Central memory CD4-positive, alpha-beta T cell (primary cell): ENCODE data around the gene THTPA.

Experiments used
- DNase-seq: peaks from one replicate; pipeline ENCODE4 v3.0.0; 2022
- total RNA-seq, 3 experiments: gene quantifications; one replicate each; lab custom pipeline; 2026; lab: John Stamatoyannopoulos, UW

THTPA gene
- total RNA-seq: 5.2 to 6.1 (median 5.6) reads per million in 3 experiments

- peak; percentile 89 for DNase-seq
These were observed at the start of gene THTPA for GRCh38 chr14:23555882-23556699. Gene THTPA, plus strand, starts transcription at chr14:23556271. Its CDS starts 487 bp downstream, at chr14:23556758.

- DNase-seq: no peak
These were observed 43.9 kb upstream of the THTPA start for GRCh38 chr14:23512156-23512555.

DNA sequence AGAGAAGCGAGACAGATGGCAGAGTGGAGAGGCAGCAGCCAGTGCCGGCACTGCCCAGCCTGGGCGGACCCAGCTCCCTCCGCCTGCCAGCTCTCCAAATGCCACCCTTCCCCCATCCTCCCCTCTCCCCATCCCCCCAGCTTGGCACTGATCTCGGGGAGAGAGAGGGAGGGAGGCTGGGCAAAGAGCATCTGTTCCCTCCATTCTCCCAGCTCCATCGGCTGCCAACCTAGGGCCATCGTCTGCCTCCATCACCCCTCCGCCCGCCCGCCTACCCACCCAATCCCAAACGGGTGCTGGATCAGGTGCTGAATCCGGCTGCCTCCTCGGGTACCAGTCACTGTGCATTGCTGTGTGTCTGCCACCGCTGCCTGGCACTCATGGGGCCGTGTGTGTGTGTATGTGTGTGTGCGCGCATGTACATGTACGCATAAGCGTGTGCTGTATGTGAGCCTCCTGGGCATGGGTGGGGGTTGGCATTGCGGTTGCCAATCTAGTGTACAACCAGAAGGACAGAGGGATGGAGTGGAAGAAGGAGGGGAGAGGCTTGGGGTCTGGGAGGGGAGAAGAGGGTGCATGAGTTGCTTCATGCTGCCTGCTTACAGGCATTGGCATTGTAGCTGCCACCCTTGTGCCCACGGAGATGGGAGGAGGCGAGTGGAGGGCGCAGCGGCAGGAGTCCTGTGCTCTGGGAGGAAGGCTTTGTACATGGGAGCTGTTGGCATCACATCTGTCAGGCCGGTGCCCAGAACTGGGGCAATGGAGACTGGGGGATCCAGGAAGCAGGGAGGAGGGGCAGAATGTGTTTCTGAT, 42.9 kb upstream of the THTPA start:
- DNase-seq: no peak

GRCh38 chr14:23513818-23514643, 42.0 kb upstream of the THTPA start:
- DNase-seq: no peak

DNA sequence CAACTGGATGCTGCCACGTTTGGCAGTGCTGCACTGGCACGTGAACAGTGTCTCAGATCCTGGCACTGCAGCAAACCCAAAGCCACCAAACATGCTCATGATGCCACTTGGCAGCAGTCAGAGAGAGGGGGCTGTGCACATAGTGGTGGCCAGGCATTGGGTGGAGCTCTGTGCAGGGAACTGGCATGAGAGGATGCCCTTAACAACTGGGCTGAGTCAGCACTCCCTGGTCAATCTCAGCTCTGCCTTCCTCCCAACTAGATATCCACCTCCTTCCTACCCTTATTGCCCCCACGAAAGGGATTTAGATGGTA, 41.5 kb upstream of the THTPA start:
- no peak for DNase-seq

DNA sequence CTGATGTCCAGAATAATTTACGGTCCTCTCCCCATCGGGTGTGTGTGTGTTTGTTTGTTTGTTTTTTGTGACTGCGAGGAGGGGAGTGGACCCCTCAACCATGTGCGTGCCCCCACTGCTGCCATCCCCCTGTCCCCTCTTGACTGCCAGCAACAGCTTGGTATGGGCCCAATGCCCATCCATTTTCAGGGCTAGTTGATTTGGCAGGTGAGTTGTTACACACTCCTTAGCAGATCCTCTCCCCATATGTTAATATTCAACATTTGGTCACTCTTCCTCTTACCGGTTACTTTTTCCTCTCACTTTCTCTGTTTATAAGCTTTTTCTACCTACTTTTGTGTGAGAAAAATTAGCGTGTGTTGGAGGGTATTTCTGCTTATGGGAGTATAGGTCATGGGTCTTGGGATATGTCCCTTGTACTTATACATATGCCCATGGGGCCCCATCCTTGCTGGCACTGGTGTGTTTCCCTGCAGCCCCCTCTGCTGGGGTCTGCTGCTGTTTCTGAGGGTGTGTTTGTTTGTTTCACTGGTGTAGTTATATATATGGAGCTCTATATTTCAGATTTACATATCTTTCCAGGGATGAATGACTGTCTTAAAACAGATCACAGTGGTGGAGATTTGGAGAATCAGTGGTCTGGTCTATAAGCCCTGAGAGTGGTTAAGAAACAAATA, 38.3 kb upstream of the THTPA start:
- no peak for DNase-seq

GRCh38 chr14:23518709-23519108, 37.4 kb upstream of the THTPA start:
- DNase-seq: no peak

DNA sequence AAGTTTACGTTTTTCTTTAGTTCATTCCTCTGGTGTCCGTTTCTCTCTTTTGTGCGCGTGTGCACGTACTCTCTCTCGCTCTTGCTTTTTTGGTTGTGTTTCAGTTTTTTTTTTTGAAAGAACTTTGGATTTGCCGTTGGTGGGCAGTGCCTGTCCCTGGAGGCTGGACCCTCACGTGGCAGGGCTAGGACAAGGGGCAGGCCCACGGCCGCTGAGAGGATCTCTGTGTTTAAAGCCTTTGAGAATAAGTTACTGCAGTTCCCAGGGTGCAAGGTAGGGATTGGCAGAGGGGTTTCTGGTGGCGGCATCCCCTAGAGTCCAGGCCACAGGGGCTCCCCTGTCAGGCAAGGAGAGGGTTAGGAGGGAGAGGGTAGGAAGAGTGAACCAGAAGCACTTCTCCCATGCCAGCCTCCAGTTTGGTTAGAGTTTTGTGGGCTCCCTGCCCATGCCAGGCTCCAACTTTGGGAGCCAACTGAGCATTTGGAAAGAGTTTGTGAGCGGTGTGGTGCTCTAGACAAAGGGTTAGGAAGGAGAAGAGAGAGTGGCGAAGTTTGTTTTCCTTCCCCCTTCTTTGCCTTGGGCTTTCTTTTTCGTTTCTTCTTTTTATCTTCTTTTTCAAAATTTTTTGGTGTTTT, 35.1 kb upstream of the THTPA start:
- no peak for DNase-seq

DNA sequence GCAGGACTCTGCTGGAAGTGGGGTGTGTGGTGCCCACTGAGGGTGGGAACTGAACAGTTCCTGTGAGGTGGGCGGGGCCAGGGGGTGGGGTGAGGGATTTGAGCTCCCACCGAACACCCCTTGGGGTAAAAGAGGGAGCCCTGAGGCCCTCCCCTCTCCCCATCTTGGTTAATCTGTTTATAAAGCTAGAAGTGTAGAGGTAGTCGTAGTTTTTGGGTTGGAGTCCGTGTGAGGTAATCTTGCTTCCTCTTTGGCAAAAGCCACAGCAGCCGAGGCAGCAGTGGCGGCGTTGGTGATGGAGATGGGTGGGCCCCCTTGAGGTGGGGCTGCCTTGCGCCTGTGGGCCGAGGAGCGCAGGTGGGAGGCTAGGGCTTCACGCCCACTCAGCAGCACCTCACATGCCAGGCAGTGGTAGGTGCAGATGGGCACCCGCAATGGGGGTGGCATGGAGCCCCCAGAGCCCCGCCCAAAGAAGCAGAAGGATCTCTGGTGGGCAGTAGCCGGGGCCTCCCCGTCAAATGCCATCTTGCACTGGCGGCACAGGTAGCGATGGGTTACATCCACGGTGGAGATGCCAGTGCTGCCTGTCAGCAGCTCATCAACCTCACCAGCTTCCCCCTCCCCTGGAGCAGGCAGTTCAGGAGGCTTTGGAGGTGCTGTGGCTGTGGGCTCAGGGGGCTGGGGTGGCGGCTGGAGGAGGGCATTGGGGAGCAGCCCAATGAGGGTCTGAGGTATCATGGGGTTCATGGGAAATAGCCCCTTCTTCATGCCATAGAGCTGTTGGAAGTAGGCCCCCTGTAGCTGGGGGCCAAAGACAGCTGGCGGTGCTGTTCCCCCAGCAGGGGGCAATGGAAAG, 34.1 kb upstream of the THTPA start:
- no peak for DNase-seq

- DNase-seq: no peak
These were observed 33.4 kb upstream of the THTPA start for GRCh38 chr14:23522643-23523198.

DNA sequence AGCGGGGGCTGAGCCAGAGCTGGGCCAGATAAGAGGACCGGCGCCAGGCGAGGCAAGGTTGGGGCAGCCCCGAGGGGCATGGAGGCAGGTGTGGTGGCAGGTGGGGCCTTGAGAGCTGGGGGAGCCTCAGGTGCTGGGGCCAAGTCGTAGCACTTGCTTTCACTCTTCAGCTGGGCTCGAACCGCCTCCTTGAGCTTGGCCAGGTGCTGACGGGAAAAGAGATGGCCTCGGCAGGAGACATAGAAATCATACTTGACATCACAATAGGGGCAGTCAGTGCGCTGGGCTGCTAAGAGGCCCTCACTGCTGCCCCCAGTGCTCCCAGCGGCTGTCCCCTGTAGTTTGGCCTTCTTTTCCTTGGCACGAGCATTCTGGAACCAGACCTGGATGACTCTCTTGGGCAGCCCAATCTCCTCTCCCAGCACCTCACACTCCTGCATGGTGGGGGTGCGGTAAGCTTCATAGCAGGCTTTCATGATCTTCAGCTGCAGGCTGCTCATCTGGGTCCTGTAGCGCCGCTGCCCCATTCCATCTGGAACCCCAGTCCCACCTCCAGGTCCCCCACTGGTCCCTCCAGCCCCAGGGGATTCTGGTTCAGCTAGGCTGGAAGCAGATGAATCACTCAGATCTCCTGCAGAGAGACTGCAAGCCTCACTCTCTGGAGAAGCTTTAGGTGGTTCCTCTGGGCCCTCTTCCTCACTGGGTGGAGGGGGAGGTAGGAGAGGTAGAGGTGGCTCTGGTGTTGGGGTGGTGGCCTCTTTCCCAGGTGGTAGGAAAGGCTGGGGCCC, 32.6 kb upstream of the THTPA start:
- DNase-seq: no peak

- no peak for DNase-seq
These were observed 31.1 kb upstream of the THTPA start for GRCh38 chr14:23524954-23525353.

DNA sequence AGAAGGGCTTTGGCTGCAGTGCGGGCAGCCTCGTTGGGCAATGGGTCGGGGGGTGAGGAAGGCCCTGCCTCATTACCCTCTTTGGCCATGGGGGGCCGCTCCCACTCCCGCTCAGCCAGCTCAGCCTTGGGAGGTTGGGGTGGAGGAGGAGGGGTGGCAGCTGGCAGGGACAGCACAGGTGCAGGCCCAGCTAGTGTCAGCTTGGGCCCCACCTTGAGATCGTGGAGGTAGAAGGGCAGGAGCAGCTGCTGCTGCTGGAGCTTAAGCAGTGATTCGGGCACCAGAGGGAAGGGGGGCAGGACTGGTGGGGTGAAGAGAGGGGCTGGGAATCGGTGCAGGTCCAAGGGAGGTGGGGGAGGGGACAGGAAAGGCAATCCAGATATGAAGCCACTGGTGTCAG, 30.5 kb upstream of the THTPA start:
- DNase-seq: no peak

GRCh38 chr14:23528555-23528954, 27.5 kb upstream of the THTPA start:
- no peak for DNase-seq

- no peak for DNase-seq
These were observed 27.1 kb upstream of the THTPA start for GRCh38 chr14:23529016-23529415.

DNA sequence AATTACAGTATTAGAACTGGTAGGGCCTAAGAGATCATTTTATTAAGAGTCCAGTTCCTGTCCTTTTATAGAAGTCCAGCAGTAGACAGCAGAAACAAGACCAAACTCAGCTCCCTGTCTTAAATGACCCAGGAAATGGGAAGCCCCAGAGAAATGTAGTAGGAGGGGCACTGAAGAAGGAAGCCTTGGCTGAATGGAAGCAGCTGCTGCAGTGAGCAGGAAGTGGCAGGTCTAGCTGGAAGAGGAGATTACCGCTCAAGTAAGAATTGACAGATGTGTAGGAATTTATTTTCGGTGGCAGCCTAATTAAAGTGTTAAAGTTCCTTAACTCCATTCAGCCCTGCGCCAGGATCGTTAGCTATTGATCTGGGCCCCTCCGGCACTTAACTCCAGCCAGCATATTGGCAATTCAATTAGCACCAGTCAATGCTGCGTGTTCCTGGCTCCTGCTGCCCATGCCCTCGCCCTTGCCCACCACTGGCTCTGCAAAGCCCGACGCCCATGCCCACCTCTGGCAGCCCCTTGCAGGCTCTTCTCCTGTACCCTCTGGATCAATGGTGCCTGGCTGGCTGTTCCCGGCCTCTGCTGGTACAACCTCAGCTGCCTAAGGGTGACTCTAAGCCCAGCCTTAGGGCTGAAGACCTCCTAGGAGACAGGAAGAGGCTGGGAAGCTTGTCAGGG, 25.6 kb upstream of the THTPA start:
- no peak for DNase-seq

- DNase-seq: no peak
These were observed 24.7 kb upstream of the THTPA start for GRCh38 chr14:23531391-23531790.

DNA sequence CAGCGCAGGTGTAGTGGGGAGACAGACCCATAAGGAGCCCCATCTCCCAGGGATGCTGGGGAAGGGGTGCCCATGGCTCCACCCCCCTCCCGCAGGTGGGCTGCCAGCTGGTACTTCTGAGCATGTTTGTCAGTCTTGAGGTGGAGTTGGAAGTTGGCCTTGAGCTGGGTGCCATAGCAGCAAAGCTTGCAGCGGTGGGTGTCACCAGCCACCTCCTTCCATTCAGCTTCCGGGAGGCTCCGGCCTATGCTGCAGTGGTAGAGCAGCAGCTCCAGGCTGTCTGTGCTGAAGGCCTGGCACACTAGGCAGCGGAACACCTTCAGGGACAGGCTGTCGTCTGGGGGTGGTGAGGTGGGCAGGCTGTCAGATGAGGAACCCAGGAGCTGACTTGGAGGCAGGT, 23.4 kb upstream of the THTPA start:
- no peak for DNase-seq
